HG03103 (cell line): ENCODE data around the gene CHGA.

Source experiments
- ATAC-seq: cut with Tn5 transposase; IDR thresholded peaks from one replicate; pipeline ENCODE4 v1.9.1; 2021; ENCODE audit warnings: low read depth; ENCODE audit not compliant: unreplicated experiment

The CHGA gene

GRCh38 chr14:92974541-92975345 is 51.8 kb downstream of the CHGA start:
- ATAC-seq = no peak

DNA sequence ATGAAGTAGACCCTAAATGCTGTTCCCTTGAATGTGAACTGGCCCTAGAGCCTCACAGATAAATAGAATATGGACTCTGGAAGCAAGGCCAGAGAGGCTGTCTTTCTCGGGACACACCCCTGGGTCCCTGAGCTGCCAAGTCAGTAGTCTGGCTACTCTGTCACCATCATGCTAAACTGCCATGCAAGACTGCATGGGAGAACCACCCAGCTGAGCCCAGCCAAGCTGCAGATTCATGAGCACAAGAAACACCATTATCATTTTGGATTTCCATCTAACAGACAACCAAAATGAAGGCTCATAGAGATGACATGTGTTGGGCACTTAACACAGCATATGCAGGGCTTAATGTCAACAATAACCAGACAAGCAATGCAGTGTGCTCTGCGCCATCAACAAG is 53.3 kb downstream of the CHGA start:
- no peak for ATAC-seq

GRCh38 chr14:92978229-92979021 is 55.5 kb downstream of the CHGA start:
- no peak for ATAC-seq

- ATAC-seq = no peak
Observed at GRCh38 chr14:92980866-92981265, 57.9 kb downstream of the CHGA start.

GRCh38 chr14:92981726-92982125 is 58.8 kb downstream of the CHGA start:
- no peak for ATAC-seq

DNA sequence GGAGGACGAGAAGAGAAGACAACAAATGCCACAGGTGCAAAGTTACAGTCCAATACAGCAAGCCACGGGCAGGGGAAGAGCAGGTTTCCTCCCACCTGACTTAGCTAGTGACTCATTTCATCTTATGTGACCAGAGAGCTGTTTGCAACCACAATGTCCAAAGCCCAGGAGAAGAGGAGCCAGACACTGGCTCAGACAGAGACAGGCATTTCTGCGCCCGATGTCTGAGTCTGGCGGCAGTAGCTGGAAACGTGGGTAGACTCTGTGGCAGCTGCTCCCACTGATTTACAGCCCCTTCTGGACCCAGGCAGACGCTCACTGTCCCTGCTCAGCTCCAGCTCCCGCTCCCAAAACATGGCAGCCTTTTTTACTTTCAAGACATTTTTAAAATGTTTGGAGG is 60.0 kb downstream of the CHGA start:
- ATAC-seq = no peak

- ATAC-seq = no peak
Observed at GRCh38 chr14:92984082-92984788, 61.3 kb downstream of the CHGA start.
